Gastrocnemius medialis (tissue), 4 donors: Measurements from ENCODE around the gene FUT7. TPM values are rescaled to one million over a fixed set of nuclear protein-coding genes. Genes with fewer than 3 reads are reported as not detected.

ENCODE experiments used
- ATAC-seq, 2 donors: fragments of 150-250 bp; one replicate each; pipeline ENCODE4 v1.9.1; 2016
- DNase-seq, 2 donors: peaks; one replicate each; pipeline ENCODE4 v3.0.0-alpha.2; 2019
- H3K27ac ChIP-seq, 4 donors: fragments of 200-600 bp; sonication (generic); 1 replicate in 1 of 4; 2 replicates in 3 of 4; pipeline ENCODE4 v1.5.1; 2016 to 2018; ENCODE audit warnings: mild to moderate bottlenecking in 2 of 4, moderate library complexity in 1 of 4
- H3K27me3 ChIP-seq, 3 donors: fragments of 200-600 bp; sonication (generic) in 2 of 3; 1 replicate in 1 of 3; 2 replicates in 2 of 3; pipeline versions ENCODE4 v1.5.1 to v1.6.0; 2016 to 2019; ENCODE audit warnings: mild to moderate bottlenecking in 1 of 3, moderate library complexity in 1 of 3
- H3K36me3 ChIP-seq, 2 donors: fragments of 200-600 bp; sonication (generic) in 1 of 2; one replicate each; pipeline ENCODE4 v1.5.1; 2017 to 2018
- H3K4me1 ChIP-seq, 2 donors: fragments of 200-600 bp; sonication (generic) in 1 of 2; one replicate each; pipeline ENCODE4 v1.5.1; 2016 to 2017; ENCODE audit warnings: mild to moderate bottlenecking in 2 of 2
- H3K4me3 ChIP-seq, 4 donors: fragments of 200-600 bp; sonication (generic) in 3 of 4; 1 replicate in 1 of 4; 2 replicates in 3 of 4; pipeline ENCODE4 v1.5.1; 2016 to 2019; ENCODE audit warnings: mild to moderate bottlenecking in 2 of 4
- H3K9me3 ChIP-seq, 3 donors: fragments of 200-600 bp; sonication (generic) in 2 of 3; 1 replicate in 1 of 3; 2 replicates in 2 of 3; pipeline ENCODE4 v1.5.1; 2016 to 2019
- CTCF ChIP-seq, 5 experiments: fragments of 450-650 bp in 3 of 5; fragments of 200-600 bp in 2 of 5; sonication (generic) in 2 of 5; IDR thresholded peaks in 4 of 5; conservative IDR thresholded peaks in 1 of 5; 1 replicate in 4 of 5; 2 replicates in 1 of 5; pipeline ENCODE4 v1.5.1; 2016 to 2019; ENCODE audit warnings: antibody characterized with exemption in 5 of 5, mild to moderate bottlenecking in 3 of 5, moderate library complexity in 3 of 5
- POLR2A ChIP-seq, 2 donors: fragments of 450-650 bp; IDR thresholded peaks; one replicate each; pipeline ENCODE4 v1.6.1; 2017; ENCODE audit warnings: antibody characterized with exemption in 2 of 2, mild to moderate bottlenecking in 2 of 2, moderate library complexity in 2 of 2
- in situ Hi-C, 4 donors: fragments of 200-750 bp; cut with MboI; loops; one replicate each; pipeline versions ENCODE4 v1.15.0 to v1.8.0; 2017; ENCODE audit warnings: low sequenced_read_pairs in 4 of 4
- intact Hi-C: fragments of 100-400 bp; cut with DNase I; formaldehyde crosslinking; loops from one replicate; pipeline ENCODE4 v1.15.1; 2023; ENCODE audit warnings: low total_unique reads
- total RNA-seq, 4 donors: library from RNA; depleted of rRNA; stranded (reverse); fragments of >200 nt; gene quantifications; one replicate each; pipeline versions ENCODE4 v1.1.0 to v1.2.3, GENCODE V29; 2016

Gene FUT7
- total RNA-seq, 4 donors from 2014 or later = not detected

- Histone ChIP-seq H3K36me3 (peaks cover 0 to 7% of the 10 kb centered on the region in 2 donors), H3K9me3 (no peaks in the 10 kb centered on the region), H3K4me1 (peaks cover 6 to 12% of the 10 kb centered on the region in 2 donors), H3K27me3 (peaks cover 14 to 19% (median 18%) of the 10 kb centered on the region in 3 donors), H3K4me3 (peak within 1 kb of the TSS; percentile 65 to 95 (median 82)), H3K27ac (peak within 1 kb of the TSS; percentile 58 to 86 (median 80))
- in situ Hi-C loops = no loop called here
- TF ChIP-seq POLR2A (IDR thresholded peaks at IDR 0.05) (peak in 1 of 2 donors; percentile 40), CTCF (IDR thresholded peaks at IDR 0.05 in 4 of 5, conservative IDR thresholded peaks at IDR 0.05 in 1 of 5) (no peak)
- intact Hi-C loops = loop anchor here (1.0 to 5.0 kb wide), 4 partner anchors 14 to 145 kb away; partner anchors contain the start of genes PHPT1 and TRAF2
- DNase-seq = peak; percentile 85 to 88
- ATAC-seq = peak; percentile 90 to 94
Measured at GRCh38 chr9:136991993-136992818, 39.7 kb downstream of the FUT7 start, which contains the start of gene PAXX. TSS of gene PAXX (plus strand) at chr9:136992422. CDS start at chr9:136992444, 22 bp downstream.

GRCh38 chr9:136990242-136990911, 41.5 kb downstream of the FUT7 start:
- TF ChIP-seq POLR2A (IDR thresholded peaks at IDR 0.05) (no peak), CTCF (IDR thresholded peaks at IDR 0.05 in 4 of 5, conservative IDR thresholded peaks at IDR 0.05 in 1 of 5) (no peak)
- DNase-seq = no peak
- H3K36me3 ChIP-seq = peaks cover 0 to 7% of the 10 kb centered on the region in 2 donors
- H3K27me3 ChIP-seq = peaks cover 12 to 15% (median 14%) of the 10 kb centered on the region in 3 donors
- in situ Hi-C loops (no loop called here), intact Hi-C loops (loop anchor here (5.0 kb wide), 1 partner anchor 143 kb away; the partner anchor contains the start of gene PHPT1)
- ATAC-seq = no peak
- no peak overlapping the region for H3K27ac ChIP-seq
- H3K4me1 ChIP-seq = peaks cover 6 to 12% of the 10 kb centered on the region in 2 donors
- H3K9me3 ChIP-seq = no peaks in the 10 kb centered on the region
- no peak overlapping the region for H3K4me3 ChIP-seq

- H3K27me3 ChIP-seq = peaks cover 19 to 26% (median 23%) of the 10 kb centered on the region in 3 donors
- H3K36me3 ChIP-seq = peaks cover 0 to 3% of the 10 kb centered on the region in 2 donors
- DNase-seq (no peak), ATAC-seq (no peak)
- intact Hi-C loops = no loop called here
- H3K4me3 ChIP-seq = no peak overlapping the region
- in situ Hi-C loops = no loop called here
- H3K27ac ChIP-seq = no peak overlapping the region
- no peaks in the 10 kb centered on the region for H3K9me3 ChIP-seq
- no peak for TF ChIP-seq CTCF (IDR thresholded peaks at IDR 0.05 in 4 of 5, conservative IDR thresholded peaks at IDR 0.05 in 1 of 5)
- no peak for TF ChIP-seq POLR2A (IDR thresholded peaks at IDR 0.05)
- H3K4me1 ChIP-seq = peaks cover 6 to 16% of the 10 kb centered on the region in 2 donors
Measured at GRCh38 chr9:136988872-136989271, 43.0 kb downstream of the FUT7 start.

- Histone ChIP-seq H3K27ac (no peak overlapping the region), H3K4me3 (no peak overlapping the region), H3K27me3 (peaks cover 19 to 30% (median 26%) of the 10 kb centered on the region in 3 donors), H3K9me3 (no peaks in the 10 kb centered on the region), H3K36me3 (no peaks in the 10 kb centered on the region), H3K4me1 (peaks cover 0 to 5% of the 10 kb centered on the region in 2 donors)
- intact Hi-C loops = no loop called here
- ATAC-seq = no peak
- no peak for DNase-seq
- in situ Hi-C loops = no loop called here
- no peak for TF ChIP-seq CTCF (IDR thresholded peaks at IDR 0.05 in 4 of 5, conservative IDR thresholded peaks at IDR 0.05 in 1 of 5)
- TF ChIP-seq POLR2A (IDR thresholded peaks at IDR 0.05) = no peak
Measured at GRCh38 chr9:136985853-136986252, 46.0 kb downstream of the FUT7 start.
